K562 (cell line): ENCODE data around the gene SLC7A10. TPM values are rescaled to one million over a fixed set of nuclear protein-coding genes. Genes with fewer than 3 reads are reported as not detected.

Source experiments
- BRD9 ChIP-seq: fragments of 450-650 bp; IDR thresholded peaks from 2 replicates; pipeline ENCODE4 v1.6.1; 2018; ENCODE audit warnings: low read depth; ENCODE audit not compliant: partially characterized antibody
- CHD7 ChIP-seq: fragments of 200-600 bp; sonication (generic); IDR thresholded peaks from one replicate; pipeline ENCODE4 v1.6.1; 2012; ENCODE audit warnings: mild to moderate bottlenecking, low read depth, low read length, inconsistent platforms
- SMC3 ChIP-seq: conservative IDR thresholded peaks from 2 replicates; pipeline ENCODE4 v1.6.1; 2011; ENCODE audit warnings: low read depth, low read length, improper control_type of control experiment; ENCODE audit not compliant: insufficient read depth
- ZNF277 ChIP-seq: fragments of 250-450 bp; sonication (Bioruptor Pico); IDR thresholded peaks from 2 replicates; pipeline ENCODE4 v1.8.0; 2022; ENCODE audit warnings: inconsistent platforms, mild to moderate bottlenecking, moderate library complexity, borderline replicate concordance
- polyA plus RNA-seq, 8 experiments: library from polyadenylated mRNA; depleted of rRNA in 4 of 8; stranded (reverse) in 5 of 8; unstranded in 3 of 8; fragments of >200 nt; fragmentation: Nextera tagmentation in 2 of 8; fragmentation: Illumina TruSeq in 1 of 8; extraction: Ambion mirVana in 2 of 8; extraction: Trizol in 1 of 8; gene quantifications; 2 replicates each; pipeline versions ENCODE4 v1.2.1 to v1.2.3, GENCODE V29; 2011 to 2014; ENCODE audit warnings: inconsistent platforms in 1 of 8, missing spikeins in 1 of 8
- total RNA-seq, 7 experiments: library from RNA; depleted of rRNA in 6 of 7; stranded (reverse); fragments of >200 nt in 6 of 7; fragmentation: Illumina TruSeq in 2 of 7; extraction: Trizol in 2 of 7; gene quantifications; 2 replicates each; pipeline versions ENCODE4 v1.2.1 to v1.2.3, GENCODE V29; 2011 to 2021; ENCODE audit warnings: low replicate concordance in 1 of 7

The SLC7A10 gene
- total and polyA plus RNA-seq, 9 of the 15 experiments (the other 6 are each of a cell fraction or from before 2014, with no cell fraction given), result 0.07 TPM; not detected in 8

GRCh38 chr19:33171222-33171795, 54.3 kb downstream of the SLC7A10 start (continued):
- TF ChIP-seq CHD7 (no peak), BRD9 (no peak), SMC3 (no peak), ZNF277 (CRISPR knock-in tag) (no peak)
